Measurements from ENCODE around the gene RBL1.

RBL1 gene

DNA sequence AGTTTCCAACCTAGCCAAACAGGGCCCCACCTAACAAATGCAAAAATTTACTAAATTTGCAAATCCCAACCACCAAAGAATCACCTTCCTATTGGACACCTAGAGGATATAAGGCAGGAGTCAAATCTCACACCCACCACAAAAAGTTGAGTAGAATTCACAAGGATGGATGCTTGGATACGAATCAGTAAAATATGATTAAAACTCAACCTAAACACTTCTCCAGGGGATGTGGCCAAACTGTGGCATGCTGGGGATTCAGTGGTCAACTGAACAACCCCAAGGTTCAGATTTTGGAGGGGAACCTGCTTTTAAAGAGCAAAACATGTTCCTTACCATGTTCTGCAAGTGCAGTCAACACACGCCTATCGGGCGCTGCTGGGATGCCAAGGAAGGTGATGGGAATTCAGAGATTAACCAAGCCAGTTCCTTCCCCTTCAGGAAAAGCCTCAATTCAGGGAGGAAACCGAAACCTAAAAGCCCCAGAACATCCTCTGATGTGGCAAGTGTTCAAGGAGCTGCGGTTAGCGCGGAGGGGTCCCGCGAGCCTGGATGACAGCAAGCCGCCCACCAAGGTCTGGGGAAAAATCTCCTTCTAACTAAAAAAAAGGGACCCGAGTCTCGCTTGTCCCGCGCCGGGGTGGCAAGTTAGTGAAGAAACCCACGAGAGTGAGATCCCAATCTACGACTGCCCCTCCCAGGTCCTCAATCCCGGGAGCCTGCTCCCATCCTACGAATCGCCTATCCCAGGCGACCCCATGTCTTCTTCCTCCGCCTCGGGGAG lies 145.2 kb downstream of the RBL1 start:
- peak; percentile 15 for DNase-seq

Measured in fibroblast of skin of back (primary cell).